CD4-positive, CD25-positive, alpha-beta regulatory T cell (primary cell): ENCODE measurements around the gene MEGF8. TPM values are rescaled to one million over a fixed set of nuclear protein-coding genes. Genes with fewer than 3 reads are reported as not detected.
"Not testable (repeated sequence)": the region's sequence is repeated elsewhere in the genome, so short reads cannot be mapped to it uniquely, and the experiment has no call there.

Experiments
- ATAC-seq, 2 donors: fragments of 150-1000 bp; cut with Tn5 transposase; one replicate each; pipeline ENCODE4 v1.10.0; 2021; ENCODE audit warnings: low read depth in 2 of 2, moderate number of reproducible peaks in 2 of 2, moderate library complexity in 1 of 2
- DNase-seq, 3 donors: peaks; one replicate each; pipeline versions ENCODE4 v3.0.0 to v3.0.0-alpha.2; 2012 to 2022; ENCODE audit warnings: mixed read lengths in 1 of 3
- H3K27ac ChIP-seq: one replicate; pipeline ENCODE4 v1.7.0; 2013; ENCODE audit warnings: mild to moderate bottlenecking, low read length; ENCODE audit not compliant: insufficient read depth, poor library complexity, severe bottlenecking
- H3K27me3 ChIP-seq: one replicate; pipeline ENCODE4 v1.7.0; 2013; ENCODE audit warnings: low read length; ENCODE audit not compliant: control insufficient read depth, insufficient read depth
- H3K36me3 ChIP-seq: one replicate; pipeline ENCODE4 v1.7.0; 2013; ENCODE audit warnings: mild to moderate bottlenecking, low read length, moderate library complexity; ENCODE audit not compliant: control insufficient read depth, insufficient read depth
- H3K4me1 ChIP-seq: 2 replicates; pipeline ENCODE4 v1.7.0; 2013; ENCODE audit warnings: mild to moderate bottlenecking, low read length; ENCODE audit not compliant: insufficient read depth, control insufficient read depth, poor library complexity, severe bottlenecking
- H3K4me3 ChIP-seq: one replicate; pipeline ENCODE4 v1.7.0; 2013; ENCODE audit warnings: low read depth, mild to moderate bottlenecking, low read length, moderate library complexity
- H3K9me3 ChIP-seq, 2 experiments: 1 replicate in 1 of 2; 2 replicates in 1 of 2; pipeline ENCODE4 v1.7.0; 2013; ENCODE audit warnings: low read length in 2 of 2, mild to moderate bottlenecking in 1 of 2, moderate library complexity in 1 of 2; ENCODE audit not compliant: control insufficient read depth in 2 of 2
- H3K27ac Mint-ChIP-seq, 3 donors: one replicate each; pipeline ENCODE4 v1.8.0; 2020 to 2022; ENCODE audit warnings: mild to moderate bottlenecking in 3 of 3, mixed read lengths in 3 of 3, moderate library complexity in 2 of 3
- H3K27me3 Mint-ChIP-seq: one replicate; pipeline ENCODE4 v1.8.0; 2022; ENCODE audit warnings: mild to moderate bottlenecking, mixed read lengths
- H3K36me3 Mint-ChIP-seq: one replicate; pipeline ENCODE4 v1.8.0; 2020; ENCODE audit warnings: mixed read lengths
- H3K4me1 Mint-ChIP-seq, 4 donors: one replicate each; pipeline ENCODE4 v1.8.0; 2020 to 2022; ENCODE audit warnings: mixed read lengths in 4 of 4, mild to moderate bottlenecking in 1 of 4
- H3K4me3 Mint-ChIP-seq, 4 donors: one replicate each; pipeline ENCODE4 v1.8.0; 2020 to 2022; ENCODE audit warnings: mild to moderate bottlenecking in 4 of 4, mixed read lengths in 4 of 4, moderate library complexity in 3 of 4
- H3K9me3 Mint-ChIP-seq, 7 donors: one replicate each; pipeline ENCODE4 v1.8.0; 2020 to 2022; ENCODE audit warnings: mixed read lengths in 7 of 7, mild to moderate bottlenecking in 3 of 7, moderate library complexity in 2 of 7
- polyA plus RNA-seq, 4 donors: library from polyadenylated mRNA; unstranded; fragments of 300-500 nt; fragmentation: Illumina TruSeq; gene quantifications; one replicate each; pipeline ENCODE4 v1.2.3, GENCODE V29; 2021
- total RNA-seq: library from RNA; stranded (reverse); gene quantifications from one replicate; pipeline ENCODE4 v1.2.3, GENCODE V29; 2022

Gene MEGF8
- total and polyA plus RNA-seq, 5 donors from 2014 or later: 0.18 to 6.5 (median 0.22) TPM

GRCh38 chr19:42328854-42329253 is 3.4 kb downstream of the MEGF8 start:
- H3K9me3 ChIP-seq: no peaks in the 10 kb centered on the region
- Mint-ChIP-seq H3K27me3 (peaks cover 14% of the 10 kb centered on the region), H3K4me3 (peak overlapping the region in 1 of 4 donors; percentile 46), H3K9me3 (peaks cover 0 to 4% (median 0%) of the 10 kb centered on the region in 7 donors), H3K36me3 (peaks cover 3% of the 10 kb centered on the region), H3K4me1 (peaks cover 3 to 35% (median 22%) of the 10 kb centered on the region in 4 donors), H3K27ac (peak overlapping the region in 1 of 3 donors; percentile 34)
- H3K27me3 ChIP-seq: no peaks in the 10 kb centered on the region
- no peak overlapping the region for H3K27ac ChIP-seq
- no peak for DNase-seq
- no peak for ATAC-seq
- H3K36me3 ChIP-seq: no peaks in the 10 kb centered on the region
- H3K4me1 ChIP-seq: peaks cover 23% of the 10 kb centered on the region
- no peak overlapping the region for H3K4me3 ChIP-seq

- no peaks in the 10 kb centered on the region for H3K9me3 ChIP-seq
- H3K36me3 ChIP-seq: no peaks in the 10 kb centered on the region
- H3K4me3 Mint-ChIP-seq: no peak overlapping the region
- H3K27me3 ChIP-seq: no peaks in the 10 kb centered on the region
- H3K27ac Mint-ChIP-seq: peak overlapping the region in 1 of 3 donors; percentile 44
- H3K4me1 ChIP-seq: peaks cover 10% of the 10 kb centered on the region
- DNase-seq (no peak), ATAC-seq (no peak)
- H3K4me3 ChIP-seq: no peak overlapping the region
- no peak overlapping the region for H3K27ac ChIP-seq
- peaks cover 7% of the 10 kb centered on the region for H3K27me3 Mint-ChIP-seq
- H3K9me3 Mint-ChIP-seq: no peaks in the 10 kb centered on the region
- H3K36me3 Mint-ChIP-seq: no peaks in the 10 kb centered on the region
- peaks cover 0 to 29% (median 17%) of the 10 kb centered on the region in 4 donors for H3K4me1 Mint-ChIP-seq
Measured at GRCh38 chr19:42330241-42330711, 4.8 kb downstream of the MEGF8 start.

GRCh38 chr19:42331333-42331732 is 5.9 kb downstream of the MEGF8 start:
- not testable (repeated sequence) for DNase-seq, H3K4me3 ChIP-seq, H3K9me3 Mint-ChIP-seq, ATAC-seq, H3K27ac Mint-ChIP-seq, H3K9me3 ChIP-seq, H3K4me3 Mint-ChIP-seq, H3K36me3 Mint-ChIP-seq, H3K27me3 ChIP-seq, H3K4me1 ChIP-seq, H3K36me3 ChIP-seq, H3K27me3 Mint-ChIP-seq, H3K27ac ChIP-seq
- peaks cover 0 to 23% (median 15%) of the 10 kb centered on the region in 4 donors for H3K4me1 Mint-ChIP-seq

- Mint-ChIP-seq H3K4me3 (no peak overlapping the region), H3K4me1 (peaks cover 0 to 15% (median 11%) of the 10 kb centered on the region in 4 donors), H3K9me3 (no peaks in the 10 kb centered on the region), H3K27ac (no peak overlapping the region), H3K27me3 (peaks cover 5% of the 10 kb centered on the region), H3K36me3 (no peaks in the 10 kb centered on the region)
- no peaks in the 10 kb centered on the region for H3K9me3 ChIP-seq
- no peak overlapping the region for H3K4me3 ChIP-seq
- H3K4me1 ChIP-seq: no peaks in the 10 kb centered on the region
- no peaks in the 10 kb centered on the region for H3K27me3 ChIP-seq
- H3K36me3 ChIP-seq: peaks cover 3% of the 10 kb centered on the region
- H3K27ac ChIP-seq: no peak overlapping the region
- no peak for ATAC-seq
- DNase-seq: no peak
Measured at GRCh38 chr19:42332059-42332458, 6.6 kb downstream of the MEGF8 start.

GRCh38 chr19:42333018-42333417 is 7.6 kb downstream of the MEGF8 start:
- no peak overlapping the region for H3K27ac Mint-ChIP-seq
- Histone ChIP-seq H3K9me3 (no peaks in the 10 kb centered on the region), H3K36me3 (peaks cover 3% of the 10 kb centered on the region), H3K27ac (no peak overlapping the region), H3K4me3 (no peak overlapping the region), H3K27me3 (no peaks in the 10 kb centered on the region), H3K4me1 (no peaks in the 10 kb centered on the region)
- no peaks in the 10 kb centered on the region for H3K9me3 Mint-ChIP-seq
- H3K4me1 Mint-ChIP-seq: peaks cover 0 to 14% (median 6%) of the 10 kb centered on the region in 4 donors
- ATAC-seq (no peak), DNase-seq (no peak)
- H3K4me3 Mint-ChIP-seq: no peak overlapping the region
- peaks cover 5% of the 10 kb centered on the region for H3K27me3 Mint-ChIP-seq
- H3K36me3 Mint-ChIP-seq: no peaks in the 10 kb centered on the region

- H3K4me3 Mint-ChIP-seq: no peak overlapping the region
- Histone ChIP-seq H3K27me3 (no peaks in the 10 kb centered on the region), H3K4me3 (no peak overlapping the region), H3K36me3 (peaks cover 3% of the 10 kb centered on the region), H3K4me1 (no peaks in the 10 kb centered on the region), H3K9me3 (no peaks in the 10 kb centered on the region), H3K27ac (no peak overlapping the region)
- no peak for DNase-seq
- peaks cover 4% of the 10 kb centered on the region for H3K36me3 Mint-ChIP-seq
- H3K27me3 Mint-ChIP-seq: peaks cover 2% of the 10 kb centered on the region
- H3K4me1 Mint-ChIP-seq: peaks cover 0 to 6% (median 3%) of the 10 kb centered on the region in 4 donors
- ATAC-seq: no peak
- H3K9me3 Mint-ChIP-seq: no peaks in the 10 kb centered on the region
- H3K27ac Mint-ChIP-seq: no peak overlapping the region
Measured at GRCh38 chr19:42333975-42334696, 8.7 kb downstream of the MEGF8 start.

- Histone ChIP-seq H3K27me3 (no peaks in the 10 kb centered on the region), H3K36me3 (peaks cover 3% of the 10 kb centered on the region), H3K4me1 (no peaks in the 10 kb centered on the region), H3K27ac (no peak overlapping the region), H3K4me3 (no peak overlapping the region), H3K9me3 (no peaks in the 10 kb centered on the region)
- Mint-ChIP-seq H3K27ac (no peak overlapping the region), H3K4me1 (peaks cover 0 to 7% (median 3%) of the 10 kb centered on the region in 4 donors), H3K9me3 (no peaks in the 10 kb centered on the region), H3K4me3 (no peak overlapping the region), H3K27me3 (no peaks in the 10 kb centered on the region), H3K36me3 (peaks cover 8% of the 10 kb centered on the region)
- DNase-seq (no peak), ATAC-seq (no peak)
Measured at GRCh38 chr19:42334697-42335373, 9.4 kb downstream of the MEGF8 start.
